ENCODE results near the gene KCNJ16.
"Not testable (repeated sequence)": the region's sequence is repeated elsewhere in the genome, so short reads cannot be mapped to it uniquely, and the experiment has no call there.

The KCNJ16 gene

GRCh38 chr17:70074956-70075355 is at the start of gene KCNJ16:
Gene KCNJ16 (plus strand): TSS chr17:70075225. CDS start chr17:70132088, 56,863 bp downstream.
- no peak for DNase-seq

GRCh38 chr17:70028397-70028796 is 46.6 kb upstream of the KCNJ16 start:
- no peak for DNase-seq

- no peak for DNase-seq
Measured at GRCh38 chr17:70028978-70029767, 45.9 kb upstream of the KCNJ16 start.

- DNase-seq: no peak
Measured at GRCh38 chr17:70030371-70030770, 44.7 kb upstream of the KCNJ16 start.

GRCh38 chr17:70031341-70031740 is 43.7 kb upstream of the KCNJ16 start:
- DNase-seq: no peak

- DNase-seq: no peak
Measured at GRCh38 chr17:70033165-70033564, 41.9 kb upstream of the KCNJ16 start.

GRCh38 chr17:70034158-70034557 is 40.9 kb upstream of the KCNJ16 start:
- DNase-seq: no peak

- DNase-seq: no peak
Measured at GRCh38 chr17:70037498-70037897, 37.5 kb upstream of the KCNJ16 start.

GRCh38 chr17:70040336-70040735 is 34.7 kb upstream of the KCNJ16 start:
- DNase-seq: no peak

- no peak for DNase-seq
Measured at GRCh38 chr17:70041061-70041460, 34.0 kb upstream of the KCNJ16 start.

- DNase-seq: no peak
Measured at GRCh38 chr17:70041540-70041939, 33.5 kb upstream of the KCNJ16 start.

- not testable (repeated sequence) for DNase-seq
Measured at GRCh38 chr17:70045780-70046179, 29.2 kb upstream of the KCNJ16 start.

GRCh38 chr17:70047619-70048419 is 27.2 kb upstream of the KCNJ16 start:
- no peak for DNase-seq

GRCh38 chr17:70049801-70050591 is 25.0 kb upstream of the KCNJ16 start:
- DNase-seq: no peak

- no peak for DNase-seq
Measured at GRCh38 chr17:70050931-70051330, 24.1 kb upstream of the KCNJ16 start.

GRCh38 chr17:70053241-70054234 is 21.5 kb upstream of the KCNJ16 start:
- DNase-seq: no peak

- no peak for DNase-seq
Measured at GRCh38 chr17:70055000-70055399, 20.0 kb upstream of the KCNJ16 start.

- no peak for DNase-seq
Measured at GRCh38 chr17:70059071-70059470, 16.0 kb upstream of the KCNJ16 start.

GRCh38 chr17:70059649-70060048 is 15.4 kb upstream of the KCNJ16 start:
- DNase-seq: no peak

- DNase-seq: no peak
Measured at GRCh38 chr17:70060415-70060814, 14.6 kb upstream of the KCNJ16 start.

GRCh38 chr17:70067134-70067533 is 7.9 kb upstream of the KCNJ16 start:
- no peak for DNase-seq

All from stimulated activated CD4-positive, alpha-beta T cell treated with anti-CD3 and anti-CD28 coated beads, Interleukin-2, amount 100 ng/mL, for 24 hours (primary cell).